GM12864 (cell line): Measurements from ENCODE around the gene CCT8.

Experiments used
- DNase-seq: peaks from one replicate; pipeline ENCODE4 v3.0.0-alpha.2; 2011; ENCODE audit warnings: low read depth
- H3K4me3 ChIP-seq: 2 replicates; pipeline ENCODE4 v1.5.1; 2011; ENCODE audit warnings: mild to moderate bottlenecking, low read depth, low read length, control low read depth
- CTCF ChIP-seq: IDR thresholded peaks from 2 replicates; pipeline ENCODE4 v1.5.1; 2011; ENCODE audit warnings: low read depth, mild to moderate bottlenecking, moderate library complexity, low read length, control low read depth, inconsistent platforms; ENCODE audit errors: missing control alignments

CCT8 gene

GRCh38 chr21:29104239-29104708, 30.8 kb upstream of the CCT8 start:
- no peak overlapping the region for H3K4me3 ChIP-seq
- TF ChIP-seq CTCF = no peak
- DNase-seq = no peak

GRCh38 chr21:29102791-29103257, 29.4 kb upstream of the CCT8 start:
- no peak overlapping the region for H3K4me3 ChIP-seq
- no peak for TF ChIP-seq CTCF
- no peak for DNase-seq

DNA sequence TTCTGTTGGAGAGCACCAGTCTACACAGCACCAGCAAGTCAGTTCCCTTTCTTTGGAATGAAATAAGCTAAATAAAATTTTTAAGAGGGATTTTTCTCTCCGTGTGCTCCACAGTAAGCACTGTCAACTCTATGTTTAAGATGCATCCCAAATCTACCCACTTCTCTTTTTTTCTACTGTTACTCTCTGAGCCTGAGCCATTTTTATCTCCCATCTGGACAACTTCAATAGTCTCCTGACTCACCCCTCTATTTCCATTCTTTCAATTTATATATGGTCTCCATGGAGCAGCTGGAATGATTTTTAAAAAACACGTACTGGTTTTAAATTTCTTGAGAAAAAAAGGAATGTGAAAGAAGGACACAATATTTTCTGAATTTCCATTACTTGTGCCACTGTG, 24.7 kb upstream of the CCT8 start:
- TF ChIP-seq CTCF = no peak
- DNase-seq = no peak
- H3K4me3 ChIP-seq = no peak overlapping the region

GRCh38 chr21:29096218-29097015, 23.0 kb upstream of the CCT8 start:
- TF ChIP-seq CTCF = no peak
- no peak overlapping the region for H3K4me3 ChIP-seq
- no peak for DNase-seq

DNA sequence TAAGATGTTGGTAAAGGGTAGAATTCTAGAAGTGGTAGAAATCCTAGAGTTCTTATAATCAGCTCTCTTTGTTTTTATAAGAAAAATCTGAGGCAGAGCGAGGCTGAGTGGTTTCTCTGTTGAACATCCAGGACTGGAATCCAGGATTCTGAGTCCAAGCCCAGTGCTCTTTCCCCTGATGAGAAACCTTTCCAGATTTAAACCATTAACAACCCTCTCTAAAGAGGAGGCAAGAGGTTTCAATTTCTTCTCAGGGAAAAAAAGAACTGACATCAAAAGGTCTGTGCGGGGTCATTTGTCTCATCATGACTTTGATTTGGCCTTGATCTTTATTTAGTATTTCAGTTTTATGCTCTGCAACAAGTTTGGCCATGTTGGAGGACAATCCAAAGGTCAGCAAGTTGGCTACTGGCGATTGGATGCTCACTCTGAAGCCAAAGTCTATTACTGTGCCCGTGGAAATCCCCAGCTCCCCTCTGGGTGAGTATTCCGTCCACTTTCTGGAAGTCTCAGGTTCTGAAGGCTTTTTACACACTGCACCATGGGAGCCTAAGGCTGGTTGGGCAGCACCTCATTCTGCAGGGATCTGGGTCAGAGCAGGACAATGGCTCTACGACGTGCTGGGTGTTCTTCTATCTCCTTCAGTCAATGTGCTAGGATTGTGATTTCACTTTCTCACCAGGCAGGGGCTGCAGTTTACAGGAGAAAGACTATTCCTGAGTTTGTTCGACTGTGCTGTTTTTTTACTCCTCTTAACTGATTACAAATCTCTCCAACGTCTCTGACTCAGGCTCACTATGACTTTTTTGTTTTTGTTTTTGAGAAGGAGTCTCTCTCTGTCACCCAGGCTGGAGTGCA, 18.9 kb upstream of the CCT8 start:
- no peak for DNase-seq
- no peak for TF ChIP-seq CTCF
- no peak overlapping the region for H3K4me3 ChIP-seq

DNA sequence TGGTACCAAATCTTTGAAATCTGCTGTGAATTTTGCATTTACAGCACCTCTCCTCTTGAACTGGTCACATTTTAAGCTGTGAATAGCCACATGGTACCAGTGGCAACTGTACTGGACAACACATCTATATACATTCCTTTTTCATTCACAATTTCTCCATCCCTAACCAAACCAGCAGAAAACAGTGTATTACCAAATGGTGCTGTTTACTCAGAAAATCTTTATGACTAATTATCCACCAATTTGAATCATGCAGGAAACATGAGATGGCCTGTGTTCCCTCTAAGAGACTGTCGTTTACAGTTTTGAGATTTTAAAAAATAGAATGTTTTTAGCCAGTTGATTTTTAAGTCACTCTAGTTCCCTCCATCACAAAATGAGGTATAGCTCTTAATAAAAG, 17.6 kb upstream of the CCT8 start:
- no peak for DNase-seq
- H3K4me3 ChIP-seq = no peak overlapping the region
- no peak for TF ChIP-seq CTCF
